Type B pancreatic cell (in vitro differentiated cells): Measurements from ENCODE around the gene LEO1. TPM values are rescaled to one million over a fixed set of nuclear protein-coding genes. Genes with fewer than 3 reads are reported as not detected.
A peak's percentile ranks its signal among the peaks of the same experiment; 100 is the strongest.

Source experiments
- DNase-seq: peaks from one replicate; pipeline ENCODE4 v3.0.0; 2021; ENCODE audit warnings: mixed read lengths; ENCODE audit not compliant: unreplicated experiment; ENCODE audit errors: extremely low spot score
- H3K27ac Mint-ChIP-seq: 2 replicates; pipeline ENCODE4 v1.8.0; 2021; ENCODE audit warnings: mild to moderate bottlenecking, mixed read lengths
- H3K27me3 Mint-ChIP-seq: 2 replicates; pipeline ENCODE4 v1.8.0; 2021; ENCODE audit warnings: mixed read lengths
- H3K36me3 Mint-ChIP-seq: 2 replicates; pipeline ENCODE4 v1.8.0; 2021; ENCODE audit warnings: mixed read lengths
- H3K4me1 Mint-ChIP-seq: one replicate; pipeline ENCODE4 v1.8.0; 2021; ENCODE audit warnings: mixed read lengths; ENCODE audit not compliant: unreplicated experiment
- H3K4me3 Mint-ChIP-seq: 2 replicates; pipeline ENCODE4 v1.8.0; 2021; ENCODE audit warnings: mild to moderate bottlenecking, mixed read lengths
- H3K9me3 Mint-ChIP-seq: 2 replicates; pipeline ENCODE4 v1.8.0; 2021; ENCODE audit warnings: mixed read lengths
- CTCF ChIP-seq: fragments of 200-600 bp; sonication (generic); conservative IDR thresholded peaks from 2 replicates; pipeline ENCODE4 v1.5.0; 2021; ENCODE audit warnings: antibody characterized with exemption, mild to moderate bottlenecking
- total RNA-seq: library from RNA; stranded (reverse); gene quantifications from 2 replicates; pipeline ENCODE4 v1.2.1, GENCODE V29; 2021; ENCODE audit warnings: low replicate concordance

LEO1 gene
- total RNA-seq, 1 donor from 2014 or later = 30.0 TPM

GRCh38 chr15:51907136-51907862, 64.3 kb downstream of the LEO1 start:
- peak overlapping the region; percentile 82 for H3K27ac Mint-ChIP-seq
- DNase-seq = no peak
- no peaks in the 10 kb centered on the region for H3K9me3 Mint-ChIP-seq
- no peak overlapping the region for H3K4me3 Mint-ChIP-seq
- H3K27me3 Mint-ChIP-seq = no peaks in the 10 kb centered on the region
- H3K4me1 Mint-ChIP-seq = peaks cover 11% of the 10 kb centered on the region
- TF ChIP-seq CTCF = no peak
- peaks cover 31% of the 10 kb centered on the region for H3K36me3 Mint-ChIP-seq

GRCh38 chr15:51904931-51905330, 66.6 kb downstream of the LEO1 start:
- TF ChIP-seq CTCF = no peak
- H3K27me3 Mint-ChIP-seq = no peaks in the 10 kb centered on the region
- DNase-seq = no peak
- H3K36me3 Mint-ChIP-seq = peaks cover 43% of the 10 kb centered on the region
- no peaks in the 10 kb centered on the region for H3K9me3 Mint-ChIP-seq
- no peak overlapping the region for H3K4me3 Mint-ChIP-seq
- H3K27ac Mint-ChIP-seq = no peak overlapping the region
- H3K4me1 Mint-ChIP-seq = peaks cover 11% of the 10 kb centered on the region

GRCh38 chr15:51904421-51904820, 67.2 kb downstream of the LEO1 start:
- Mint-ChIP-seq H3K36me3 (peaks cover 41% of the 10 kb centered on the region), H3K27ac (no peak overlapping the region), H3K4me1 (peaks cover 11% of the 10 kb centered on the region), H3K4me3 (no peak overlapping the region), H3K27me3 (no peaks in the 10 kb centered on the region), H3K9me3 (no peaks in the 10 kb centered on the region)
- DNase-seq = no peak
- no peak for TF ChIP-seq CTCF

DNA sequence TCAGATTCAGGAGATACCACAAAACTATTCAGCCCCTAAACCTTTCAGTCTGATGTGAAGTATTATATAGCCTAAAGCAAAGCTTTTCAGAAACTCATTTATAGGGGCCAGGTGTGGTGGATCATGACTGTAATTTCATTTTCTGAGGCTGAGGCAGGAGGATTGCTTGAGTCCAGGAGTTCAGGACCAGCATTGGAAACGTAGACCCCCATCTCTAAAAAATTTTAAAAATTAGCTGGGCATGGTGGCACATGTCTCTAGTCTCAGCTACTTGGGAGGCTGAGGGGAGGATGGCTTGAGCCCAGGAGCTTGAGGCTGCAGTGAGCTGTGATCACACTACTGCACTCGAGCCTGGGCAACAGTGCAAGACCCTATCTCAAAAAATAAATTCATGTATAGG, 82.1 kb downstream of the LEO1 start:
- Mint-ChIP-seq H3K36me3 (peaks cover 30% of the 10 kb centered on the region), H3K4me3 (no peak overlapping the region), H3K27me3 (no peaks in the 10 kb centered on the region), H3K4me1 (peaks cover 3% of the 10 kb centered on the region), H3K27ac (no peak overlapping the region), H3K9me3 (no peaks in the 10 kb centered on the region)
- no peak for DNase-seq
- TF ChIP-seq CTCF = no peak

- Mint-ChIP-seq H3K36me3 (peaks cover 34% of the 10 kb centered on the region), H3K4me3 (no peak overlapping the region), H3K9me3 (no peaks in the 10 kb centered on the region), H3K27ac (peak overlapping the region; percentile 1), H3K27me3 (no peaks in the 10 kb centered on the region), H3K4me1 (peaks cover 11% of the 10 kb centered on the region)
- no peak for DNase-seq
- TF ChIP-seq CTCF = peak; percentile 86
These were observed 82.9 kb downstream of the LEO1 start for GRCh38 chr15:51888593-51889195.

Other genes with a start within 250 kb of the LEO1 start
- gene LYSMD2, start 234.1 kb downstream of the LEO1 start, total RNA-seq = 3.9 and 6.2 TPM in 2 replicates
- gene TMOD2, start 220.2 kb downstream of the LEO1 start, total RNA-seq = 6.7 and 8.3 TPM in 2 replicates
- 49.0 and 83.2 TPM in 2 replicates for gene TMOD3, start 142.1 kb downstream of the LEO1 start, total RNA-seq
- 56.6 and 57.9 TPM in 2 replicates for gene MAPK6, start 47.4 kb upstream of the LEO1 start, total RNA-seq
- gene BCL2L10, start 141.0 kb upstream of the LEO1 start, total RNA-seq = 0.81 TPM in 1 of 2 replicates, not detected in the other
- 12.6 and 19.9 TPM in 2 replicates for gene GNB5, start 219.6 kb upstream of the LEO1 start, total RNA-seq